GM18508 (cell line): ENCODE data around the gene CYTH3.
"Not testable (repeated sequence)": the region's sequence is repeated elsewhere in the genome, so short reads cannot be mapped to it uniquely, and the experiment has no call there.

Experiments
- ATAC-seq: cut with Tn5 transposase; IDR thresholded peaks from one replicate; pipeline ENCODE4 v1.9.1; 2021; ENCODE audit warnings: moderate number of reproducible peaks; ENCODE audit not compliant: insufficient read depth, unreplicated experiment

The CYTH3 gene

GRCh38 chr7:6272481-6273323, at the start of gene CYTH3:
Gene CYTH3, minus strand, starts transcription at chr7:6272624. Its CDS starts 117 bp downstream, at chr7:6272507.
- ATAC-seq, result no peak

- no peak for ATAC-seq
Measured at GRCh38 chr7:6320791-6321190, 48.4 kb upstream of the CYTH3 start.

- no peak for ATAC-seq
Measured at GRCh38 chr7:6317797-6318438, 45.5 kb upstream of the CYTH3 start.

- no peak for ATAC-seq
Measured at GRCh38 chr7:6316226-6316625, 43.8 kb upstream of the CYTH3 start.

- no peak for ATAC-seq
Measured at GRCh38 chr7:6315746-6316145, 43.3 kb upstream of the CYTH3 start.

- ATAC-seq, result no peak
Measured at GRCh38 chr7:6310271-6310993, 38.0 kb upstream of the CYTH3 start.

- no peak for ATAC-seq
Measured at GRCh38 chr7:6307762-6308161, 35.3 kb upstream of the CYTH3 start.

GRCh38 chr7:6306471-6306870, 34.0 kb upstream of the CYTH3 start:
- no peak for ATAC-seq

GRCh38 chr7:6305330-6305729, 32.9 kb upstream of the CYTH3 start:
- ATAC-seq, result no peak

GRCh38 chr7:6301446-6301845, 29.0 kb upstream of the CYTH3 start:
- ATAC-seq, result not testable (repeated sequence)

GRCh38 chr7:6299774-6300173, 27.4 kb upstream of the CYTH3 start:
- no peak for ATAC-seq

GRCh38 chr7:6294839-6295238, 22.4 kb upstream of the CYTH3 start:
- no peak for ATAC-seq

- ATAC-seq, result no peak
Measured at GRCh38 chr7:6293202-6293601, 20.8 kb upstream of the CYTH3 start.

GRCh38 chr7:6291941-6292340, 19.5 kb upstream of the CYTH3 start:
- not testable (repeated sequence) for ATAC-seq

- ATAC-seq, result no peak
Measured at GRCh38 chr7:6291531-6291930, 19.1 kb upstream of the CYTH3 start.

- no peak for ATAC-seq
Measured at GRCh38 chr7:6290319-6290741, 17.9 kb upstream of the CYTH3 start.

GRCh38 chr7:6288270-6288860, 15.9 kb upstream of the CYTH3 start:
- no peak for ATAC-seq

- no peak for ATAC-seq
Measured at GRCh38 chr7:6286486-6286885, 14.1 kb upstream of the CYTH3 start.

- ATAC-seq, result no peak
Measured at GRCh38 chr7:6284461-6285360, 12.3 kb upstream of the CYTH3 start.

- no peak for ATAC-seq
Measured at GRCh38 chr7:6284055-6284400, 11.6 kb upstream of the CYTH3 start.
